ENCODE measurements around the gene PRKD3. TPM values are rescaled to one million over a fixed set of nuclear protein-coding genes. Genes with fewer than 3 reads are reported as not detected.
A peak's percentile ranks its signal among the peaks of the same experiment; 100 is the strongest.

The PRKD3 gene
- total and polyA plus RNA-seq, 2 of the 13 experiments (the other 11 are each of a cell fraction or from before 2014, with no cell fraction given): 11.6 to 38.4 TPM

DNA sequence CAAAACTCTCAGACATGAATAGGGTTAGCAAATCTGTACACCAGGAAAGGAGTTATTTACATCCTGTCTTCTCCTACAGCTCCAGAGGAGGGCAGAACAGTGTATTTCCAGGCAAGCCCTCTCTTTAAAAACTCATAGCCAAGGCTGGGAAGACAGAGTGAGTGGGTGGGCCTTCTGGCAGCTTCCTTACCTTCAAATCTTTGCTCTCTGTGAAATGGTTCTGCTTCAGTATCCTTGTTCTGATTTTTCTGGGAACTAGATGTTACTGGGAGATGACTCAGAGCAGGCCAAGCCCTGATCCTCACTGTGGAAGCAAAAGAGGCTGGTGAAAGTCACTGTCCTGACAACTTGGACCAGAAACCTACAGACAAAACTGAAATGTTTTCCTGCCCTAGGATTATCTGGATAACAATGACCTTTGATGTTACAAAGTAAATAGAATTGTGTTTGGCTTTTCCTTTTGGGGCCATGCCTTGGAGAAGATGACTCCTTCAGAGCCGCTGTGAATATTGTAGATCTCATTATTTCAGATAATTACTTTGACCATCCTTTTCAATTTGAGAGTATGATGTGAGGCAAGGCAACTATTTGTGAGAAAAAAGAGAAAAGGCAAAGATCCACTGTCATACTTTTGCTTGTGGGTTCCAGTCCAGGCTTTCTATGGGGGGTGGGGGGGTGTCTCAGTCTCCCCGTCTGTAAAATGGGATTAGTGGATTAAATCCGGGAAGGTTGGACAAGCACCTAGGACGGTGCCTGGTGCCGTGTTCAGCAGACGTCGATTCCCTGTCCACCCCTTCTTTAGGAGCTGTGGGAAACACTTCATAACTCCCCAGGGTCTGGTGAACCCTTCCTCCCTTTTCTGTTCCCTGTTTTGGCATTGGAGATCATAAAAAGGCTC is 19.2 kb upstream of the PRKD3 start (continued):
- TF ChIP-seq STAG1 (CRISPR knock-in tag; IDR thresholded peaks at IDR 0.05): peak; percentile 35
- TF ChIP-seq ZNF496 (CRISPR knock-in tag; IDR thresholded peaks at IDR 0.05; ENCODE audit: insufficient replicate concordance): no peak
- TF ChIP-seq MBNL3 (CRISPR knock-in tag; conservative IDR thresholded peaks at IDR 0.05): no peak
- no peak for TF ChIP-seq ZFX (CRISPR knock-in tag; IDR thresholded peaks at IDR 0.05; ENCODE audit: low read depth)
- TF ChIP-seq NFRKB (IDR thresholded peaks at IDR 0.05): no peak
- TF ChIP-seq, protein P1, sequence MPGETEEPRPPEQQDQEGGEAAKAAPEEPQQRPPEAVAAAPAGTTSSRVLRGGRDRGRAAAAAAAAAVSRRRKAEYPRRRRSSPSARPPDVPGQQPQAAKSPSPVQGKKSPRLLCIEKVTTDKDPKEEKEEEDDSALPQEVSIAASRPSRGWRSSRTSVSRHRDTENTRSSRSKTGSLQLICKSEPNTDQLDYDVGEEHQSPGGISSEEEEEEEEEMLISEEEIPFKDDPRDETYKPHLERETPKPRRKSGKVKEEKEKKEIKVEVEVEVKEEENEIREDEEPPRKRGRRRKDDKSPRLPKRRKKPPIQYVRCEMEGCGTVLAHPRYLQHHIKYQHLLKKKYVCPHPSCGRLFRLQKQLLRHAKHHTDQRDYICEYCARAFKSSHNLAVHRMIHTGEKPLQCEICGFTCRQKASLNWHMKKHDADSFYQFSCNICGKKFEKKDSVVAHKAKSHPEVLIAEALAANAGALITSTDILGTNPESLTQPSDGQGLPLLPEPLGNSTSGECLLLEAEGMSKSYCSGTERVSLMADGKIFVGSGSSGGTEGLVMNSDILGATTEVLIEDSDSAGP (CRISPR knock-in tag; IDR thresholded peaks at IDR 0.05; ENCODE audit: borderline replicate concordance): no peak
- TF ChIP-seq ESRRA (CRISPR knock-in tag; IDR thresholded peaks at IDR 0.05; ENCODE audit: low read depth): no peak
- TF ChIP-seq DNMT1 (CRISPR knock-in tag; IDR thresholded peaks at IDR 0.05): no peak
- TF ChIP-seq ZNF33A (CRISPR knock-in tag; IDR thresholded peaks at IDR 0.05; ENCODE audit: borderline replicate concordance): no peak
- no peak for TF ChIP-seq ZNF737 (CRISPR knock-in tag; IDR thresholded peaks at IDR 0.05; ENCODE audit: borderline replicate concordance)
- no peak for TF ChIP-seq ZNF383 (CRISPR knock-in tag; IDR thresholded peaks at IDR 0.05; ENCODE audit: borderline replicate concordance)
- TF ChIP-seq, protein P2, sequence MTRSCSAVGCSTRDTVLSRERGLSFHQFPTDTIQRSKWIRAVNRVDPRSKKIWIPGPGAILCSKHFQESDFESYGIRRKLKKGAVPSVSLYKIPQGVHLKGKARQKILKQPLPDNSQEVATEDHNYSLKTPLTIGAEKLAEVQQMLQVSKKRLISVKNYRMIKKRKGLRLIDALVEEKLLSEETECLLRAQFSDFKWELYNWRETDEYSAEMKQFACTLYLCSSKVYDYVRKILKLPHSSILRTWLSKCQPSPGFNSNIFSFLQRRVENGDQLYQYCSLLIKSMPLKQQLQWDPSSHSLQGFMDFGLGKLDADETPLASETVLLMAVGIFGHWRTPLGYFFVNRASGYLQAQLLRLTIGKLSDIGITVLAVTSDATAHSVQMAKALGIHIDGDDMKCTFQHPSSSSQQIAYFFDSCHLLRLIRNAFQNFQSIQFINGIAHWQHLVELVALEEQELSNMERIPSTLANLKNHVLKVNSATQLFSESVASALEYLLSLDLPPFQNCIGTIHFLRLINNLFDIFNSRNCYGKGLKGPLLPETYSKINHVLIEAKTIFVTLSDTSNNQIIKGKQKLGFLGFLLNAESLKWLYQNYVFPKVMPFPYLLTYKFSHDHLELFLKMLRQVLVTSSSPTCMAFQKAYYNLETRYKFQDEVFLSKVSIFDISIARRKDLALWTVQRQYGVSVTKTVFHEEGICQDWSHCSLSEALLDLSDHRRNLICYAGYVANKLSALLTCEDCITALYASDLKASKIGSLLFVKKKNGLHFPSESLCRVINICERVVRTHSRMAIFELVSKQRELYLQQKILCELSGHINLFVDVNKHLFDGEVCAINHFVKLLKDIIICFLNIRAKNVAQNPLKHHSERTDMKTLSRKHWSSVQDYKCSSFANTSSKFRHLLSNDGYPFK (CRISPR knock-in tag; IDR thresholded peaks at IDR 0.05; ENCODE audit: borderline replicate concordance): no peak
- no peak for TF ChIP-seq KLF16 (CRISPR knock-in tag; IDR thresholded peaks at IDR 0.05)
- TF ChIP-seq MAZ (IDR thresholded peaks at IDR 0.05; ENCODE audit: borderline replicate concordance, low read depth, low read length): no peak
- 0 out of 2 replicates have a peak, but pooled peaks have one; percentile 18 for TF ChIP-seq MAZ (CRISPR knock-in tag; IDR thresholded peaks at IDR 0.05; ENCODE audit: low read depth)
- TF ChIP-seq MLLT10 (CRISPR knock-in tag; IDR thresholded peaks at IDR 0.05): no peak
- TF ChIP-seq ZNF557 (CRISPR knock-in tag; IDR thresholded peaks at IDR 0.05): no peak
- TF ChIP-seq, protein P3, sequence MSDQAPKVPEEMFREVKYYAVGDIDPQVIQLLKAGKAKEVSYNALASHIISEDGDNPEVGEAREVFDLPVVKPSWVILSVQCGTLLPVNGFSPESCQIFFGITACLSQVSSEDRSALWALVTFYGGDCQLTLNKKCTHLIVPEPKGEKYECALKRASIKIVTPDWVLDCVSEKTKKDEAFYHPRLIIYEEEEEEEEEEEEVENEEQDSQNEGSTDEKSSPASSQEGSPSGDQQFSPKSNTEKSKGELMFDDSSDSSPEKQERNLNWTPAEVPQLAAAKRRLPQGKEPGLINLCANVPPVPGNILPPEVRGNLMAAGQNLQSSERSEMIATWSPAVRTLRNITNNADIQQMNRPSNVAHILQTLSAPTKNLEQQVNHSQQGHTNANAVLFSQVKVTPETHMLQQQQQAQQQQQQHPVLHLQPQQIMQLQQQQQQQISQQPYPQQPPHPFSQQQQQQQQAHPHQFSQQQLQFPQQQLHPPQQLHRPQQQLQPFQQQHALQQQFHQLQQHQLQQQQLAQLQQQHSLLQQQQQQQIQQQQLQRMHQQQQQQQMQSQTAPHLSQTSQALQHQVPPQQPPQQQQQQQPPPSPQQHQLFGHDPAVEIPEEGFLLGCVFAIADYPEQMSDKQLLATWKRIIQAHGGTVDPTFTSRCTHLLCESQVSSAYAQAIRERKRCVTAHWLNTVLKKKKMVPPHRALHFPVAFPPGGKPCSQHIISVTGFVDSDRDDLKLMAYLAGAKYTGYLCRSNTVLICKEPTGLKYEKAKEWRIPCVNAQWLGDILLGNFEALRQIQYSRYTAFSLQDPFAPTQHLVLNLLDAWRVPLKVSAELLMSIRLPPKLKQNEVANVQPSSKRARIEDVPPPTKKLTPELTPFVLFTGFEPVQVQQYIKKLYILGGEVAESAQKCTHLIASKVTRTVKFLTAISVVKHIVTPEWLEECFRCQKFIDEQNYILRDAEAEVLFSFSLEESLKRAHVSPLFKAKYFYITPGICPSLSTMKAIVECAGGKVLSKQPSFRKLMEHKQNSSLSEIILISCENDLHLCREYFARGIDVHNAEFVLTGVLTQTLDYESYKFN (CRISPR knock-in tag; conservative IDR thresholded peaks at IDR 0.05): peak; percentile 45; the same call in 1 of the 2 replicates
